HG03558 (cell line): ENCODE results near the gene ACP1.

Experiments
- ATAC-seq: cut with Tn5 transposase; IDR thresholded peaks from one replicate; pipeline ENCODE4 v1.9.1; 2021; ENCODE audit warnings: moderate number of reproducible peaks; ENCODE audit not compliant: unreplicated experiment; ENCODE audit errors: extremely low read depth

ACP1 gene

GRCh38 chr2:279366-279765, 14.6 kb downstream of the ACP1 start:
- ATAC-seq: no peak

- ATAC-seq: no peak
Observed at GRCh38 chr2:279956-280649, 15.4 kb downstream of the ACP1 start.

DNA sequence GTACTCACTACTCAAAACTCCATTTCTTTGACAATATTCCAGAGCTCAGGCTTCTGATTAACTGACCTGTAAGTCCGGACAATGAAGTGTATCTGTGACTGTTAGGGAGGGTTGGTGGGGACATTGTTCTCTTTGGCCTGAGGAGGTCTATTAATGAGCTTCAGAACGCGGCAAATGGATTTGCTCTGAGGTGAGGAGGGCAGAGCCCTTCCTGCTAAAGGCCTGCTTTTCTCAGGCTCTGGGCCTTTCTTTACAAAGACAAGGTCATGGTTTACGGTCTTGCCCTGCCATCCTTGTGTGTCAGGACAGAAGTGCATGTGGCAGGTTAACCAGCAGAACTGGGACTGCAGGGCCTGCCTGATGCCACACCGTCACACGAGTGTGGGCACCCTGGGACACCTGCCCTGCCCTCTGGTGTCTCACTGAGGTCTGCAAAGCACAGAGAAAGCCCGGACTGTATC, 15.9 kb downstream of the ACP1 start:
- no peak for ATAC-seq

DNA sequence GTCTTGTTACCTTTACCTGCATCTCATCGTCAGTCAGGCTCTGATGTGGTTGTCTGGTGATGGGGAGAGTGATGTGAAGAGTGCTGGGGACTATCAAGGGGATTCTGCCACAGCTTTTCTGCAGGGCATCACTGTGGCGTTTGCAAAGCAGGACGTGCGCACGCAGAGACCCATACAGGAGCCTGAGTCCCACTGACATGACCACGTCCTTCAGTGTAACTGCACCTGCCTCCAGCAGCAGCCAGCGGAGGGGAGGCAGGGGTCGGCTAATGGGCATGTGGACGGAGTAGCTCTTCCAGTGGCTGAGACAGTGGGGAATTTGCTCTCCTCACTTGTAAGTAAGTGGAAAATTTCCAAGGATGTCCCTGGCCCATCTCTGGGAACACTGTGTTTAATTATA, 16.6 kb downstream of the ACP1 start:
- ATAC-seq: no peak

- ATAC-seq: no peak
Observed at GRCh38 chr2:282371-283263, 17.9 kb downstream of the ACP1 start.

DNA sequence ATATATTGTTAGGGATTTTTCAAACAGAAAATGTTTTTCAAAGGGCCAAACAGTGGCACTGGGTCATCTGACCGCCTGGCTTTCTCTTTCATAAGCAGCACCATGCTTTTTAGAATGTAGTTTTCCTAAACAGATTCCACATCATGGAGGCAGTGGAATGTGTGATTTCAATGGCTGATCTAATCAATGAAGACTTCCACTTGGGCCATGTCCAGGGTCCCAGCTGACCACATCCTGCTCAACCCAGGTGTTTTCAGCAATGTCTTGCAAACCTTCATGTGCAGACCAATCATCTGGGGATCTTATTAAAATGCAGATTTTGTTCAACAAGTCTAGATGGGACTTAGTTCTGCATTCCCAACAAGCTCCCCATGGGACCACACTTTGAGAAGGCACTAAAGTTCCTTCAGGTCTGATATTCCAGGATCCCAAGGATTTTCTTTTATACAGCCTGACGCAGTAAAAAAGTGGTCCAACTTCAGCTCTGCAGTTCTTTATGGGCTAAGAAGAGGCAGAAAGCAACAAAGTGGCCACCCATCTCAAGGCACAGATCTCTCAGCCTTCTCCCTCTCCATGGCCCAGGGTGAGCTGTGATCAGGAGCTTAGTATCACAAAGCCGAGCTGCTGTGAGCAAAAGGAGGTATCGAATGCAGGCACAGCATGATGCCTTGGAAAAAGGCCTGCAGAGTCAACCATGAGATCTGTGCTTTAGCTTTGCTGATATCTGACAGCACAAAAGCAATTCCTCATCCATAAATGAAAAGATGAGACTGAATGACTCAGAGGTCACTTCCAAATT, 19.4 kb downstream of the ACP1 start:
- ATAC-seq: no peak

DNA sequence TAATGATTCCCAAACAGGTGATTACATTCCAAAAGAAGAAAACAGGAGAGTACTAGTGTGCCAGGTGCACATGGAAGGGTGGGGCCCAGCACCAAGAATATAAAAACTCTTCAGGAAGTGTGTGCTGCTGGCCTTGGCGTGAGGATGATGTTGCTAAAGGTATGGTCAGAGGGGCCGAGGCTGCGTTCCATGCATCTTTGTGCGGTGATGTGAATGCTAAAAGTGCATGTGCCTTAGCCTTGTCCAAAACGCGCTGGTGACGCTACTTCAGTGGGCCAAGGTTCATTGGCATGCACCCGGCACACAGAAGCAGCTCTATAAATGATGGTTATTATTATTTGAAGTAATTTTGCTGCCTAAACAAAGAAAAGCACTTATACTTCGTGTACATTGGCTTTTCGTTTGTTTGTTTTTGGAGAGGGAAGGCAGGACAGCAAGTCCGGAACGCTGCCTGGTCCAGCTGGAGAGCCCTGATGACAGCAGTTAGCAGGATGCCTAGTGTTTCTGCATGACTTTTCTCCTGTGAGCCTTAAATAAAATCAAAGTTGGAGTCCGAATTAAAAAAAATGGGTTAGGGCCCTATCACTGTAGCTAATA, 20.2 kb downstream of the ACP1 start:
- no peak for ATAC-seq

DNA sequence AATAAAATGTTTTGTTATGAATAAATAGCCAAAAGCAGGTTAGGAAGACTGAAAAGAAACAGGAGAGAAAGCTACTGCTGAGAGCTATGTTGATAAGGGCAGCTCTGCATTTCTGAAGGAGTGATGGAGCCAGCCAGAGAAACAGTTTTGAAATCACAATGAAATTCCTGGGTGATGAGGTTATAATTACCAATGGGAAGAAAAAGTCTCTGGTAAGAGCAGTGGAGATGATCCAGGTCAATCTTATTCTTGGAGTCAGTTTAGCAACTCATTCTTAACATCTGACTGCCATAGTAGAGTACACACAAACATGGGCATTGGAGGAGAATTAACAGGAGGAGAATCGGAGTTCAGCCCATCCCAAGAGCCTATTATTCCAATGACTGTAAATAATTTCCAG, 20.8 kb downstream of the ACP1 start:
- no peak for ATAC-seq

DNA sequence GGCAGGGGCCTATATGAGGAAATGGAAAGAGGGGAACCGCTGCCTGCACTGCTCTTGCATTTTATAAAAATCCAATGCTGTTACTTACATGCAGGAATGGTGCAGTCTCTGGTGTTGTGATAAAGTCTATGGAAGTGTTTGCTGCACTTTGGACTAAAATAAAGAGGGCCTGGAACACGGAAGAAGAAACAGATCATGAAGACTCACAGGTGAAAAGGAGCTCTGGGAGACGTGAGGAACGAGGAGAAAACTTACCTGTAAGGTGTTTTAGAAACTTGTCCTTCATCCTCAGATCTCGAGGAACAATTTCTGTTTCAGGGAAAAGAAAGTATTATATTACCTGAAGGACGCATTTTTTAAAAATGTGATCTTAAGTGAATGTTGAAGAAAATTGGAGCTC, 21.3 kb downstream of the ACP1 start:
- ATAC-seq: no peak

- ATAC-seq: no peak
Observed at GRCh38 chr2:286774-287392, 22.1 kb downstream of the ACP1 start.

DNA sequence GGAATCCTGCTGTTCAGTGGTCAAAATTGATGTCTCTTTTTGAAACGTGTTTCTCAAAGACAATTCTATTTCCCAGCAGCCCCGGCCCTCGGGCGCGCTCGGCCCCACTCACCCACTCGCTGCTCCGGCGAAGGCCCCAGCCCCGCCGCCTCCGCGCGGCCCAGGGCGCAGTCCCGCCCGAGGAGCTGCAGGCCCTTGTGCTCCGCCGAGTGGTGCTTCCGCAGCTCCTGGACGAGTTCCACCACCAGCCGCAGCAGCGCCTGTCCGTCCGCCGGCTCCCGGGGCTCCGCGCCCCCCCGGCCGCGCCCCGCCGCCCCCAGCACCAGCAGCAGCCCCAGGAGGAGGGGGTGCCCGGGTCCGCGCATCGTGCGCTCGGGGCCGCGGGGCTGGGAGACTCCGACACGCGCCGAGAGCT, 22.7 kb downstream of the ACP1 start:
- no peak for ATAC-seq

- ATAC-seq: no peak
Observed at GRCh38 chr2:287911-288757, 23.4 kb downstream of the ACP1 start, which contains the start of gene ALKAL2. TSS of gene ALKAL2 (minus strand) at chr2:288091. CDS start at chr2:287835, 256 bp downstream.

GRCh38 chr2:288758-289361, 24.1 kb downstream of the ACP1 start:
- no peak for ATAC-seq

- no peak for ATAC-seq
Observed at GRCh38 chr2:289362-290089, 24.8 kb downstream of the ACP1 start.

GRCh38 chr2:290090-290722, 25.5 kb downstream of the ACP1 start:
- ATAC-seq: no peak

DNA sequence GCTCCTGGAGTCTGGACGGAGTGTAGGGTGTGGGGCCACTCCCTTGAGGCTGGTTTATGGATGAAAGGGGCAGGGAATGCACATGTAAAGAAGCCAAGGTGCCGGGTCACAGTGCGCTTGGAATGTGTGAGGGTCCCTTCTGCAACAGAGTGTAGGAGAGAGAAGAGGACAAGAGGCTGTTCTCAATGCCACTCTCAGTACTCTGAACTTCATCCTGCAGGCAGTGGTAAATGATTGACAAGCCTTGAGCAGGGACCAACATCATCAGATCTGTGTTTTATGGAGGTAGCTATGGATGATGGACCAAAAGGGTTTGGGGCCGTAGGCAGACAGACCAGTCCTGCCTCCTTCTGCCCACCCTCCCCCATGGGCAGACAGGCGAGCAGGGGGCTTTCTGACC, 30.3 kb downstream of the ACP1 start:
- no peak for ATAC-seq

- no peak for ATAC-seq
Observed at GRCh38 chr2:296354-296753, 31.6 kb downstream of the ACP1 start.
